Left colon (tissue), 2 donors: ENCODE data around the gene TIMP2. TPM values are rescaled to one million over a fixed set of nuclear protein-coding genes. Genes with fewer than 3 reads are reported as not detected.
"Not testable (repeated sequence)": the region's sequence is repeated elsewhere in the genome, so short reads cannot be mapped to it uniquely, and the experiment has no call there.

Experiments
- ATAC-seq: fragments of 200-7000 bp; cut with Tn5 transposase; one replicate; pipeline ENCODE4 v1.9.1; 2020; ENCODE audit warnings: mild to moderate bottlenecking, moderate library complexity
- DNase-seq, 2 donors: peaks; one replicate each; pipeline ENCODE4 v3.0.0-alpha.2; 2020
- intact Hi-C, 2 donors: fragments of 100-400 bp; cut with DNase I in 1 of 2; cut with micrococcal nuclease in 1 of 2; formaldehyde crosslinking; loops; one replicate each; pipeline versions ENCODE4 v1.11.2 to v1.14.0; 2022; cut with DNase I, micrococcal nuclease
- total RNA-seq, 2 donors: library from RNA; stranded (reverse); fragmentation: NEBNext Ultra II Directional; extraction: Animal tissue kit (Norgen Biotek cat#: 25700); gene quantifications; one replicate each; pipeline ENCODE4 v1.2.1, GENCODE V29; 2021
- donor health status: DM: no; HTN: no; CAD: no.
- donor health status: DM: yes; HTN: yes; CAD: no.

Gene TIMP2
- total RNA-seq, 2 donors from 2014 or later = 45.5 to 133 TPM

GRCh38 chr17:78917451-78918275 is 7.5 kb downstream of the TIMP2 start:
- intact Hi-C loops = no loop called here
- DNase-seq (no peak), ATAC-seq (no peak)

- intact Hi-C loops = no loop called here
- DNase-seq (peak; percentile 41 to 62), ATAC-seq (peak; percentile 91)
Measured at GRCh38 chr17:78915872-78916632, 9.1 kb downstream of the TIMP2 start.

- DNase-seq (no peak), ATAC-seq (no peak)
- intact Hi-C loops = no loop called here
Measured at GRCh38 chr17:78913115-78913514, 12.1 kb downstream of the TIMP2 start.

- ATAC-seq (no peak), DNase-seq (no peak)
- intact Hi-C loops = no loop called here
Measured at GRCh38 chr17:78912082-78912481, 13.1 kb downstream of the TIMP2 start.

GRCh38 chr17:78911543-78911942 is 13.6 kb downstream of the TIMP2 start:
- DNase-seq, intact Hi-C loops, ATAC-seq: not testable (repeated sequence)

- DNase-seq (no peak), ATAC-seq (no peak)
- intact Hi-C loops = no loop called here
Measured at GRCh38 chr17:78910497-78911284, 14.5 kb downstream of the TIMP2 start.

GRCh38 chr17:78908426-78908825 is 16.8 kb downstream of the TIMP2 start:
- DNase-seq (no peak), ATAC-seq (no peak)
- intact Hi-C loops = no loop called here

- DNase-seq (no peak), ATAC-seq (no peak)
- intact Hi-C loops = no loop called here
Measured at GRCh38 chr17:78905541-78905940, 19.6 kb downstream of the TIMP2 start.

- ATAC-seq (no peak), DNase-seq (no peak)
- intact Hi-C loops = no loop called here
Measured at GRCh38 chr17:78905116-78905515, 20.1 kb downstream of the TIMP2 start.

GRCh38 chr17:78904371-78904770 is 20.8 kb downstream of the TIMP2 start:
- no peak for ATAC-seq
- intact Hi-C loops = no loop called here
- DNase-seq = no peak

GRCh38 chr17:78903101-78903779 is 21.9 kb downstream of the TIMP2 start, which contains the start of gene CEP295NL:
Gene CEP295NL (minus strand): TSS chr17:78903201. CDS start chr17:78901828, 1,373 bp downstream.
- DNase-seq (no peak), ATAC-seq (no peak)
- intact Hi-C loops = no loop called here

- DNase-seq, ATAC-seq, intact Hi-C loops: not testable (repeated sequence)
Measured at GRCh38 chr17:78902231-78902630, 23.0 kb downstream of the TIMP2 start.

GRCh38 chr17:78901806-78902205 is 23.4 kb downstream of the TIMP2 start:
- DNase-seq (no peak), ATAC-seq (no peak)
- intact Hi-C loops = no loop called here

GRCh38 chr17:78900816-78901215 is 24.4 kb downstream of the TIMP2 start:
- intact Hi-C loops = no loop called here
- no peak for DNase-seq

GRCh38 chr17:78899361-78900260 is 25.6 kb downstream of the TIMP2 start:
- intact Hi-C loops = no loop called here
- DNase-seq (no peak), ATAC-seq (no peak)

More at GRCh38 chr17:78900816-78901215, 24.4 kb downstream of the TIMP2 start:
- ATAC-seq = no peak

GRCh38 chr17:78898947-78899346 is 26.2 kb downstream of the TIMP2 start:
- ATAC-seq (no peak), DNase-seq (no peak)
- intact Hi-C loops = no loop called here

- no peak for ATAC-seq
- intact Hi-C loops = no loop called here
Measured at GRCh38 chr17:78898075-78898836, 26.9 kb downstream of the TIMP2 start.

More at GRCh38 chr17:78898075-78898836, 26.9 kb downstream of the TIMP2 start:
- DNase-seq = no peak
